Muscle layer of colon (tissue), 2 donors: ENCODE measurements around the gene LCE2D.
"Not testable (repeated sequence)": the region's sequence is repeated elsewhere in the genome, so short reads cannot be mapped to it uniquely, and the experiment has no call there.

Source experiments
- H3K27ac ChIP-seq: one replicate; pipeline ENCODE4 v1.7.0; 2013; ENCODE audit warnings: low read depth, mild to moderate bottlenecking, low read length, moderate library complexity
- H3K27me3 ChIP-seq, 2 donors: one replicate each; pipeline ENCODE4 v1.7.0; 2013; ENCODE audit warnings: low read length in 2 of 2, mild to moderate bottlenecking in 2 of 2; ENCODE audit not compliant: insufficient read depth in 2 of 2, control insufficient read depth in 1 of 2
- H3K36me3 ChIP-seq: one replicate; pipeline ENCODE4 v1.7.0; 2013; ENCODE audit warnings: mild to moderate bottlenecking, low read length; ENCODE audit not compliant: insufficient read depth
- H3K4me1 ChIP-seq: one replicate; pipeline ENCODE4 v1.7.0; 2013; ENCODE audit warnings: mild to moderate bottlenecking, low read length; ENCODE audit not compliant: insufficient read depth
- H3K4me3 ChIP-seq, 2 donors: one replicate each; pipeline ENCODE4 v1.7.0; 2013; ENCODE audit warnings: low read length in 2 of 2, low read depth in 1 of 2, mild to moderate bottlenecking in 1 of 2, moderate library complexity in 1 of 2
- H3K9ac ChIP-seq: one replicate; pipeline ENCODE4 v1.7.0; 2013; ENCODE audit warnings: low read length
- H3K9me3 ChIP-seq: one replicate; pipeline ENCODE4 v1.7.0; 2013; ENCODE audit warnings: mild to moderate bottlenecking, low read length
- donor health status: abdominal sarcoma.
- donor health status: Adenocarcinoma of cecum.

Gene LCE2D

DNA sequence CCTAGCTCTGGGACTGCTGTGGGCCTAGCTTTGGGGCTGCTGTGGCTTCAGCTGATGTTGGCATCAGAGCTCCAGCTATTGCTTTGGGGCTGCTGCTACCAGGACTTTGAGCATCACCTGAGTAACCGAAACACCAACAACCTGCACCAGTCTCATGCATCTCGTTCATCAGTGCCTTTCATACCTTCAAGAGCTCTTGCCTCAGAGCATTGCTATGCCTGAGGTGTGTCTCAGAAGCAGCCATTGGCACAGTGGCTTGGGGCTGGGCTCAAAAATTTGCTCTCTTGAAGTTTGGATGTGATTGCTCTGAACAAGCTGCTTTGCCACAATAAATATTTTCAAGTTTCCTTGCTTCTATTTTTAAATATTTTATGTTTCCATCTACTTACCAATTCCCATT lies 6.7 kb upstream of the LCE2D start:
- Histone ChIP-seq H3K4me3 (no peak overlapping the region), H3K4me1 (no peaks in the 10 kb centered on the region), H3K9me3 (no peaks in the 10 kb centered on the region), H3K27ac (no peak overlapping the region), H3K36me3 (no peaks in the 10 kb centered on the region), H3K27me3 (no peaks in the 10 kb centered on the region), H3K9ac (no peak overlapping the region)

DNA sequence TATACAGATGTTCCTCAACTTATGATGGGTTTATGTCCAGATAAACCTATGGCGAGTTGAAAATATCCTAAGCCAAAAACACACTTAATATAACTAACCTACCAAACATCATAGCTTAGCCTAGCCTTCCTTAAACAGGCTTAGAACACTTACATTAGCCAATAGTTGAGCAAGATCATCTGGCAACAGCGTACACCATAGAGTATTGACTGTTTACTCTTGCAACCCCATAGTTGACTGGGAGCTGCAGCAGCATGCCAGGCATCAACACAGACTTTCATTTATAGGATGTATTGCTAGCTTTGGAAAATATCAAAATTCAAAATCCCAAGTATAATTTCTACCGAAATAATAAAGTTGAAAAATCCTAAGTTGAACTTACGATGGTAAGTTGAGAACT lies 5.5 kb upstream of the LCE2D start:
- Histone ChIP-seq H3K27me3 (no peaks in the 10 kb centered on the region), H3K27ac (no peak overlapping the region), H3K4me3 (no peak overlapping the region), H3K9ac (no peak overlapping the region), H3K4me1 (no peaks in the 10 kb centered on the region), H3K9me3 (no peaks in the 10 kb centered on the region), H3K36me3 (no peaks in the 10 kb centered on the region)

DNA sequence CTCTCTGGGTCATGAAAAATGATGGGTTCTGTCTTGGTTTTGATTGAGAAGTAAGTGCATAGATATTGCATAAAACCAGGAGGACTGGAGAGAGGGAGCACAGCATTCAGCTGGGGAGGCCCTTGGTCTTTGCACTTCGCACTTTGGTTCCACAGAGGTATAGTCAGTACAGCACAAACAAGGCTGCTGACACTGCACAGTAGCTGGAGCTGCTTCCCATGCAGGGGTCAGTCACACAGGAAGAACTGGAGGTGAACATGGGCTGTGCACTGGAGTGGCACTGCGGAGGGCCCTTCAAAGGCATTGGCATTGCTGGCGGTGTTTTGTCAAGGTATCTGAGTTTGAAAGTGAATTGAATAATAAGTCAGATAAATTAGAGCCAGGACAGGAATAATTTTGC lies 4.5 kb upstream of the LCE2D start:
- Histone ChIP-seq H3K4me1 (no peaks in the 10 kb centered on the region), H3K36me3 (no peaks in the 10 kb centered on the region), H3K9ac (no peak overlapping the region), H3K27ac (no peak overlapping the region), H3K4me3 (no peak overlapping the region), H3K27me3 (no peaks in the 10 kb centered on the region), H3K9me3 (no peaks in the 10 kb centered on the region)

DNA sequence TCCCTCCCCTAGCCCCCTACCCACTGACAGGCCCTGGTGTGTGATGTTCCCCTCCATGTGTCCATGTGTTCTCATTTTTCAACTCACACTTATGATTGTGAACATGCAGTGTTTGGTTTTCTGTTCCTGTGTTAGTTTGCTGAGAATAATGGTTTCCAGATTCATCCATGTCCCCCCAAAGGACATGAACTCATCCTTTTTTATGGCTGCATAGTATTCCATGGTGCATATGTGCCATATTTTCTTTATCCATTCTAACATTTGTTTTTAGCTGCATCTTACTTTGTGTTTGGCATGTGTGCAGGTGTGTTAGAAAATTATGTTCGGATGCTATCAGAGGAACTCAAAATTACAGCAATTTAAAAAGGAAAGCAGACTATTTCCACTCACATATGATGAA lies 3.0 kb downstream of the LCE2D start:
- H3K27ac ChIP-seq, H3K27me3 ChIP-seq, H3K9me3 ChIP-seq, H3K4me1 ChIP-seq, H3K36me3 ChIP-seq, H3K9ac ChIP-seq, H3K4me3 ChIP-seq: not testable (repeated sequence)

DNA sequence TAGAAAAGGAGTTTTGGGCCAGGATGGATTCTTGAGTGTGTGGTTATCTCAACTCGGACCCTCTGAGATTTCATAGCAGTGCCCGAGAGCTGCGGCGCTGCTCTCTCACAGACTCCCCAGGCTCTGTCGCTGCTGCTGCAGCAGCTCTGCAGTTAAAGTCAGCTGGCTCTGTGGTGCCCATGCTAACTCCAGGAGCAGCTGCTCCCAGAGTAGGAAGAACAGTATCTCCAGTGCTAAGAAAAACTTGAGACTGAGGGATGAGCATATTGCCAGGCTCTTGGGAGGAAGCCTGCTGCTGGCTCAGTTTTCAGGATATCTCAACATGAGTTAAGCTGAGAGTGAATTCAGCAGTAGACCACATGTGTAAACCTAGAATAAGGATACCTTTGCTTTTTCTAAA lies 4.5 kb downstream of the LCE2D start:
- no peak overlapping the region for H3K9ac ChIP-seq
- H3K4me3 ChIP-seq, result no peak overlapping the region
- no peaks in the 10 kb centered on the region for H3K9me3 ChIP-seq
- H3K4me1 ChIP-seq, result no peaks in the 10 kb centered on the region
- no peaks in the 10 kb centered on the region for H3K27me3 ChIP-seq
- no peak overlapping the region for H3K27ac ChIP-seq
- no peaks in the 10 kb centered on the region for H3K36me3 ChIP-seq

DNA sequence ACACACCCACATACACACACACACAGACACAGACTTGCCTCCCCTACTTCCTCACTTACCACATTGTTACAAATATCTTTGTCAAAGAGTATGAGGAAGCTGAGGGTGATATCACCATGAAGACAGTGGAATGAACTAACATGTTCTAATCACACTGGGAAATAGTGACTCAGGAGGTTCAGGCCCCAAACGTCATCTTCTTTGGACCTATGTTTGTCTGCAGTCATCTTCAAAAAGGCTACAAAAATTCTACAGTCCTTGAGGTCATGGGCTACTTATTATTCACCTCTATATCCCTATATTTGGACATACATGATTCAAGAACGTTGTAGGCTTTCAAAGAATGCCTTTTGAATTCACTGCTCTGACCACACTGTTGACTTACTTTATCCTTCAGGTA lies 9.8 kb downstream of the LCE2D start:
- no peaks in the 10 kb centered on the region for H3K36me3 ChIP-seq
- no peak overlapping the region for H3K4me3 ChIP-seq
- no peaks in the 10 kb centered on the region for H3K9me3 ChIP-seq
- no peak overlapping the region for H3K27ac ChIP-seq
- H3K9ac ChIP-seq, result no peak overlapping the region
- H3K27me3 ChIP-seq, result no peaks in the 10 kb centered on the region
- H3K4me1 ChIP-seq, result no peaks in the 10 kb centered on the region

DNA sequence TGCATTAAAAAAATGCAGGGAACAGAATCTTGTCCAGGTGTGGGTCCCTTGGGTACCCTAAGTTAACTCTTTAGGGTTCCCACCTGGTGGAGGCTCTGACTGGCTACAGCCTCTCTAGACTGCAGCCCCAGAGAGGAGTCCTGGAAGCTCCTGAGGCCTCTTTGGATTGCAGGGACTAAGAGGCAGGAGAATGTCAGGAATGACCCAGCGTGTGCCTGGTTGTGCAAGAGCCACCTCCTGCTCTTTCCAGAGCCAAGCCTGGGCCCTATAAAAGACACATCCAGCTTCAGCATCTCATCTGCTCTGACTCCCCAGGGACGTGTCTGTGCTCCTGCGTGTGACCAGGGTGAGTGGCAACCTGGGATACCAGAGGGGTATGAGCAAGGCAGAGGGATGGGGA lies 11.8 kb downstream of the LCE2D start, which contains the start of gene LCE2C:
TSS of gene LCE2C (plus strand) at position 297 of the 400 bp plus-strand sequence. CDS start 737 bp downstream, outside the sequence.
- not testable (repeated sequence) for H3K27me3 ChIP-seq, H3K4me1 ChIP-seq, H3K27ac ChIP-seq, H3K9ac ChIP-seq, H3K4me3 ChIP-seq, H3K9me3 ChIP-seq, H3K36me3 ChIP-seq

DNA sequence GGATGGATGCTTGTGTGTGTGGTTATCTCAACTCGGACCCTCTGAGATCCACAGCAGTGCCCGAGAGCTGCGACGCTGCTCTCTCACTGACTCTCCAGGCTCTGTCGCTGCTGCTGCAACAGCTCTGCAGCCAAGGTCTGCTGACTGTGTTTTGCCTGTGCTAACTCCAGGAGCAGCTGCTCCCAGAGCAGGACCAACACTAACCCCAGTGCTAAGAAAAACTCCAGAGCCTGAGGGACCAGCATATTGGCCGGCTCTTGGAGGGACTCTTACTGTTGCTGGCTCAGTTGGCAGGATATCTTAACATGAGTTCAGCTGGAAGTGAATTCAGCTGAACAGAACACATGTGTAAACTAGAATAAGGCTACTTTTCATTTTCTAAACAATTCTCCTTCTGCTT lies 16.3 kb downstream of the LCE2D start:
- Histone ChIP-seq H3K36me3 (no peaks in the 10 kb centered on the region), H3K9me3 (no peaks in the 10 kb centered on the region), H3K27ac (no peak overlapping the region), H3K27me3 (no peaks in the 10 kb centered on the region), H3K4me1 (no peaks in the 10 kb centered on the region), H3K4me3 (no peak overlapping the region), H3K9ac (no peak overlapping the region)

DNA sequence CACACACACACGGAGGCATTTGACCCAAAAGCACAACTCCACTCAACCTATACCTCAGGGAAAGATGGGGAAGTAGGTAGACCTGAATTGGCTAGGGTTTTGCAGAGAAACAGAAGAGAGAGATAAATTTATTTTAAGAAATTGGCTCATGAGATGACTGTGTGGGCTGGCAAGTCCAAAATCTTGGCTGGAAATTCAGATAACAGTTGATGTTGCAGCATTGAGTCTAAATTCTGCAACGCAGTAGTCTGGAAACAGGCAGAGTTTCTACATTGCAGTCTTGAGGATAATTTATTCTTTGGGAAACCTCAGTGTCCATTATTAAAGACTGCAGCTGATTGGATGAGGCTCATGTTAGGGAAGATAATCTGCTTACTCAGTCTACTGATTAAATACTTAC lies 18.4 kb downstream of the LCE2D start:
- Histone ChIP-seq H3K4me3 (no peak overlapping the region), H3K36me3 (no peaks in the 10 kb centered on the region), H3K27me3 (no peaks in the 10 kb centered on the region), H3K4me1 (no peaks in the 10 kb centered on the region), H3K9ac (no peak overlapping the region), H3K27ac (no peak overlapping the region), H3K9me3 (no peaks in the 10 kb centered on the region)

DNA sequence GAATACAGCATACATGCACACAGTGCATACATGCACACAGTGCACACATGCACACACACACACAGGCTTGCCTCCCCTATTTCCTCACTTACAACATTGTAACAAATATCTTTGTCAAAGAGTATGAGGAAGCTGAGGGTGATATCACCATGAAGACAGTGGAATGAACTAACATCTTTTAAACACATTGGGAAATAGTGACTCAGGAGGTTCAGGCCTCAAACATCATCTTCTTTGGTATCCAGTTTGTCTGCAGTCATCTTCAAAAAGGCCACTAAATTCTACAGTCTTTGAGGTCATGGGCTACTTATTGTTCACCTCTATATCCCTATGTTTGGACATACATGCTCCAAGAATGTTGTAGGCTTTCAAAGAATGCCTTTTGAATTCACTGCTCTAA lies 20.7 kb downstream of the LCE2D start:
- Histone ChIP-seq H3K4me3 (no peak overlapping the region), H3K9me3 (no peaks in the 10 kb centered on the region), H3K4me1 (no peaks in the 10 kb centered on the region), H3K27ac (no peak overlapping the region), H3K27me3 (no peaks in the 10 kb centered on the region), H3K36me3 (no peaks in the 10 kb centered on the region), H3K9ac (no peak overlapping the region)

DNA sequence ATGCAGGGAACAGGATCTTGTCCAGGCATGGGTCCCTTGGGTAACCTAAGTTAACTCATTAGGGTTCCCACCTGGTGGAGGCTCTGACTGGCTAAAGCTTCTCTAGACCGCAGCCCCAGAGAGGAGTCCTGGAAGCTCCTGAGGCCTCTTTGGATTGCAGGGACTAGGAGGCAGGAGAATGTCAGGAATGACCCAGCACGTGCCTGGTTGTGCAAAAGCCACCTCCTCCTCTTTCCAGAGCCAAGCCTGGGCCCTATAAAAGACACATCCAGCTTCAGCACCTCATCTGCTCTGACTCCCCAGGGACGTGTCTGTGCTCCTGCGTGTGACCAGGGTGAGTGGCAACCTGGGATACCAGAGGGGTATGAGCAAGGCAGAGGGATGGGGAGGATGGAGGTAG lies 22.6 kb downstream of the LCE2D start, which contains the start of gene LCE2B:
TSS of gene LCE2B (plus strand) at position 301 of the 400 bp plus-strand sequence. CDS start 721 bp downstream, outside the sequence.
- H3K9ac ChIP-seq, H3K4me1 ChIP-seq, H3K27ac ChIP-seq, H3K4me3 ChIP-seq, H3K27me3 ChIP-seq, H3K9me3 ChIP-seq, H3K36me3 ChIP-seq: not testable (repeated sequence)

DNA sequence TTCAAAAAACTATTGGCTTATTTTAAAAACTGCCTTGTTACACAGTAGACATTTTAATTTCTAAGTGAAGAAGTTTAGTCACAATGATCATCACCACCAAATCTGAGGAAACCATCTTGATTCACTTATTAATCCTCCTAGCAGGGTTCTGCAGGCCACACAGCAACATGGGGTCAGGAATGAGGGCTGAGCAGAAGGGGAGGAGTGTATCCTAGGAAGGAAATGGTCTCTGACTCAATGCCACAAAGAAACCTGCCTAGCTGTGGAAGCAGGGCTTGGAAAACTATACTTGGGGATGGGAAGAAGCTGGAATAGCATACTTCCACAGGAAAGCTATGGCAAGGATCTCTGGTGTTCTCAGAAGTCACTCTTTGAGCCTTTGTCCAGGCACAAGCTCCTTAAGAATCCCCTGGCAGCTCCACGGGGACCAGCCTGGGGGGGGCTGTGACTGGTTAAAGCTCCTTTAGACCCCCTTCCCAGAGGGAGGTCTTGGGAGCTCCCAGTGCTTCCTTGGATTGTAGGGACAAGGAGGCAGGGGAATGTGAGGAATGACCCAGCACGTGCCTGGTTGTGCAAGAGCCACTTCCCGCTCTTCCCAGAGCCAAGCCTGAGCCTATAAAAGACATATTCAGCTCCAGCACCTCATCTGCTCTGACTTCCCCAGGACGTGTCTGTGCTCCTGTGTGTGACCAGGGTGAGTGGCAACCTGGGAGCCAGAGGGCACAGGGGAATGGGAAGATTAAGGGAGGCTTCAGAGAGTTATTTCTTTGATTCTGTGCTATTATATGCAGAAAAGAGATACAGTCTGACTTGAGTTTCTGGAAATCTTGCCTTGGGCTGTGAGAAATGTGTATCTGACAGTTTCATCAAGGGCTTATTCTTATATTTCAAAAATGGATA lies 34.8 kb downstream of the LCE2D start, which contains the start of gene LCE2A:
TSS of gene LCE2A (plus strand) at position 645 of the 900 bp plus-strand sequence. CDS start 557 bp downstream, outside the sequence.
- no peaks in the 10 kb centered on the region for H3K9me3 ChIP-seq
- H3K27me3 ChIP-seq, result no peaks in the 10 kb centered on the region
- H3K4me1 ChIP-seq, result no peaks in the 10 kb centered on the region
- H3K27ac ChIP-seq, result no peak within 1 kb of the TSS
- H3K4me3 ChIP-seq, result no peak within 1 kb of the TSS
- H3K36me3 ChIP-seq, result no peaks in the 10 kb centered on the region
- no peak within 1 kb of the TSS for H3K9ac ChIP-seq
